Mesendoderm (in vitro differentiated cells): ENCODE measurements around the gene NUBPL. TPM values are rescaled to one million over a fixed set of nuclear protein-coding genes. Genes with fewer than 3 reads are reported as not detected.

ENCODE experiments used
- DNase-seq: peaks from one replicate; pipeline ENCODE4 v3.0.0; 2013
- H2AK5ac ChIP-seq: 2 replicates; pipeline ENCODE4 v1.6.1; 2013; ENCODE audit warnings: low read length, inconsistent platforms
- H2BK120ac ChIP-seq: 2 replicates; pipeline ENCODE4 v1.6.1; 2013; ENCODE audit warnings: low read depth, mild to moderate bottlenecking, low read length, moderate library complexity, mixed read lengths
- H2BK15ac ChIP-seq: replicated peaks from 2 replicates; pipeline ENCODE4 v1.6.1; 2013; ENCODE audit warnings: low read depth, mild to moderate bottlenecking, moderate library complexity
- H2BK5ac ChIP-seq: 2 replicates; pipeline ENCODE4 v1.6.1; 2013; ENCODE audit warnings: low read length, inconsistent platforms
- H3K18ac ChIP-seq: 2 replicates; pipeline ENCODE4 v1.6.1; 2013; ENCODE audit warnings: mild to moderate bottlenecking, low read length, mixed read lengths
- H3K23ac ChIP-seq: one replicate; pipeline ENCODE4 v1.6.1; 2013; ENCODE audit warnings: low read length
- H3K27ac ChIP-seq: 2 replicates; pipeline ENCODE4 v1.5.1; 2013; ENCODE audit warnings: low read depth, mild to moderate bottlenecking, inconsistent platforms, low read length, moderate library complexity
- H3K27me3 ChIP-seq: 2 replicates; pipeline ENCODE4 v1.6.1; 2013; ENCODE audit warnings: low read length, control low read depth, mild to moderate bottlenecking, inconsistent platforms; ENCODE audit not compliant: insufficient read depth, poor library complexity
- H3K36me3 ChIP-seq: 2 replicates; pipeline ENCODE4 v1.6.1; 2013; ENCODE audit warnings: low read length, inconsistent platforms; ENCODE audit not compliant: control insufficient read depth, insufficient read depth
- H3K4ac ChIP-seq: one replicate; pipeline ENCODE4 v1.6.1; 2013; ENCODE audit warnings: low read depth, mild to moderate bottlenecking, low read length, moderate library complexity
- H3K4me1 ChIP-seq: 2 replicates; pipeline ENCODE4 v1.6.1; 2013; ENCODE audit warnings: low read depth, low read length, inconsistent platforms; ENCODE audit not compliant: control insufficient read depth
- H3K4me2 ChIP-seq: 2 replicates; pipeline ENCODE4 v1.6.1; 2013; ENCODE audit warnings: low read length
- H3K4me3 ChIP-seq: 2 replicates; pipeline ENCODE4 v1.5.1; 2013; ENCODE audit warnings: mild to moderate bottlenecking, low read length
- H3K56ac ChIP-seq: one replicate; pipeline ENCODE4 v1.6.1; 2013; ENCODE audit warnings: low read length
- H3K79me1 ChIP-seq: 2 replicates; pipeline ENCODE4 v1.6.1; 2013; ENCODE audit warnings: low read length, inconsistent platforms
- H3K79me2 ChIP-seq: 2 replicates; pipeline ENCODE4 v1.6.1; 2013; ENCODE audit warnings: mild to moderate bottlenecking, low read length; ENCODE audit not compliant: control insufficient read depth, insufficient read depth
- H3K9ac ChIP-seq: 2 replicates; pipeline ENCODE4 v1.6.1; 2013; ENCODE audit warnings: low read length, inconsistent platforms
- H4K5ac ChIP-seq: one replicate; pipeline ENCODE4 v1.6.1; 2013; ENCODE audit warnings: low read length
- H4K8ac ChIP-seq: one replicate; pipeline ENCODE4 v1.6.1; 2013; ENCODE audit warnings: low read depth, mild to moderate bottlenecking, control low read depth, low read length, moderate library complexity
- WGBS: extraction: QIAGEN DNeasy Blood & Tissue Kit; methylation state at CpG from one replicate; pipeline ENCODE4 v1.1.7; 2013; ENCODE audit warnings: low lambda C conversion rate, missing lambda C conversion rate; ENCODE audit not compliant: insufficient coverage; ENCODE audit errors: extremely low coverage; 5-methylcytosine and 5-hydroxymethylcytosine counted together
- small RNA-seq: library from polyadenylated mRNA; stranded (forward); fragments of <200 nt; extraction: miRNeasy Mini kit (QIAGEN cat#:217004); gene quantifications from one replicate; pipeline ENCODE3, GENCODE V24; 2013; ENCODE audit not compliant: insufficient read depth

Gene NUBPL

DNA sequence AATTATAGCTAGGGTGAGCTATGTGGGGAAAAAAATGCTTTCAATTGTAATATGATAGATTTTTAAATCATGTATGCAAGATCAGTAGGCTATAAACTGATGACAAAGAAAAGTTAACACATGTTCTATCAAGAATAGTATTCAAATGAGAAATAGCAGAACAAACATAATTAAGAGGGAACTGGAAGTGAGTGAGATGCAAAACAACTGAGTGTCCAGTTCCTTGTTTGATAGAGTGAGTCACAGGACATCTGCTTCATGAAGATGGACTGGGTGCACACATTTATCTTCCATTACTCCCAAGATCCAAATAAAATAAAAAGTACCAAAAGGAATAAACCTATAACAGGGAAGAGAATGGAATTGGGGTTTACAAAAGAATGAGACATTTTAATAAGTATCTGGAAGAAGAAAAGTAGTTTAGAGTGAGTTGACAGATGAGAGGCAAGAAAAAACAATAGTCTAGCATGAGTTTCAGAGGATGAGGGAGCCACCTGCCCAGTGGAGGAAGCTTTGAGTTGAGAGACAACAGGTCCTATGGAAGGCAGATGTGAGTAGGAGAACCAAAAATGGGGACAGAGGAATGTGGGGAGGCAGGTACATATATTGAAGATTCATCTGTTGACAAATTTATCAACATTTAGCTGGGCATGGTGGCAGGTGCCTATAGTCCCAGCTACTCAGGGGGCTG is 337.8 kb downstream of the NUBPL start:
- Histone ChIP-seq H3K18ac (no peak overlapping the region), H2BK5ac (no peak overlapping the region), H3K9ac (no peak overlapping the region), H3K27me3 (no peaks in the 10 kb centered on the region), H3K4me2 (no peak overlapping the region), H3K56ac (no peak overlapping the region), H2BK120ac (no peak overlapping the region), H3K79me2 (no peaks in the 10 kb centered on the region), H3K79me1 (no peaks in the 10 kb centered on the region), H3K36me3 (no peaks in the 10 kb centered on the region), H2AK5ac (no peak overlapping the region), H4K8ac (no peak overlapping the region), H4K5ac (no peak overlapping the region), H3K4me3 (no peak overlapping the region), H3K23ac (no peak overlapping the region), H3K27ac (no peak overlapping the region), H3K4me1 (no peaks in the 10 kb centered on the region), H2BK15ac (no peak overlapping the region), H3K4ac (no peak overlapping the region)
- DNase-seq, result no peak

DNA sequence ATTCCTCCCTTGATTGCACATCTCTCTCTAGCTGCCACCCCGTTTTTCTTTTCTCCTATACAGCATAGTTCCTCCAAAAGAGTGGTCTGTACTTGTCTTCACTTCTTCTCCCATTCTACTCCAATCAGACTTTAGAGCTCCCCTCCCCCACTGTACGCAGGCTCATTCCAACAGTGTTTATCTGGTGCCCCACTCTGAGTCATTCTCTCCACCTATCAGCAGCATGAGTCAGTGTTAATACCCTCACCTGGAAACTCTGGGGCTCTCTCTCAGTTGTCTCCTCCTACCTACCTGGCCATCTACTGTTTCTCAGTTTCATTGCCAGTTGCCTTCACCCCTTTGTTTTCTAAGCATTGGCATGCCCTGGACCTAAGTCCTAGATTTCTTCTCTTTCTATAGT is 340.8 kb downstream of the NUBPL start:
- no peak overlapping the region for H3K9ac ChIP-seq
- DNase-seq, result peak; percentile 70
- no peaks in the 10 kb centered on the region for H3K36me3 ChIP-seq
- H3K27me3 ChIP-seq, result no peaks in the 10 kb centered on the region
- H3K4me2 ChIP-seq, result no peak overlapping the region
- H3K4ac ChIP-seq, result no peak overlapping the region
- no peak overlapping the region for H2AK5ac ChIP-seq
- no CpG with 5 or more reads among the region's 2 CpGs for WGBS
- no peak overlapping the region for H4K8ac ChIP-seq
- no peak overlapping the region for H4K5ac ChIP-seq
- no peak overlapping the region for H2BK120ac ChIP-seq
- H3K4me3 ChIP-seq, result no peak overlapping the region
- H3K79me2 ChIP-seq, result no peaks in the 10 kb centered on the region
- H3K4me1 ChIP-seq, result no peaks in the 10 kb centered on the region
- no peaks in the 10 kb centered on the region for H3K79me1 ChIP-seq
- H3K27ac ChIP-seq, result no peak overlapping the region
- H3K23ac ChIP-seq, result no peak overlapping the region
- no peak overlapping the region for H2BK15ac ChIP-seq
- no peak overlapping the region for H3K18ac ChIP-seq
- H2BK5ac ChIP-seq, result no peak overlapping the region
- no peak overlapping the region for H3K56ac ChIP-seq

GRCh38 chr14:31902945-31903646 is 341.9 kb downstream of the NUBPL start:
- H3K4me3 ChIP-seq, result no peak overlapping the region

DNA sequence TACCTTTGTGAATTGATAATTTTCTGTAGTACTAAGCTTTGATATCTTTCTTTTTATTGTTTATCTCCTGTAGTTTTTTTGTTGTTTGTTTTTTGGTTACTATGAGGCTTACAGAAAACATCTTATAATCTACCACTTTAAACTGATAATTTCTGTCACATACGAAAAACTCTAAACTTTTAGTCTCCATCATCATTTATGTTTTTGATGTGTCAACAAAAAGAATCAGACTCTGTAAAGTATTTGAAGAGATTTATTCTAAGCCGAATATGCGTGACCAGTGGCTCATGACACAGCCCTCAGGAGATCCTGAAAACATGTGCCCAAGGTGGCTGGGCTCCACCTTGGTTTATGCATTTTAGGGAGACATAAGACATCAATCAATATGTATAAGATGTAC is 348.8 kb downstream of the NUBPL start:
- Histone ChIP-seq H2BK5ac (no peak overlapping the region), H3K79me1 (no peaks in the 10 kb centered on the region), H3K4me2 (no peak overlapping the region), H3K4ac (no peak overlapping the region), H3K18ac (no peak overlapping the region), H2BK15ac (no peak overlapping the region), H3K79me2 (no peaks in the 10 kb centered on the region), H2AK5ac (no peak overlapping the region), H3K56ac (no peak overlapping the region), H3K4me3 (no peak overlapping the region), H4K5ac (no peak overlapping the region), H3K27me3 (no peaks in the 10 kb centered on the region), H3K27ac (no peak overlapping the region), H3K4me1 (no peaks in the 10 kb centered on the region), H3K9ac (no peak overlapping the region), H2BK120ac (no peak overlapping the region), H3K23ac (no peak overlapping the region), H3K36me3 (no peaks in the 10 kb centered on the region), H4K8ac (no peak overlapping the region)
- DNase-seq, result no peak
- no CpG with 5 or more reads among the region's 3 CpGs for WGBS

More at GRCh38 chr14:31902945-31903646, 341.9 kb downstream of the NUBPL start:
- H3K27me3 ChIP-seq, result no peaks in the 10 kb centered on the region
- H3K79me1 ChIP-seq, result no peaks in the 10 kb centered on the region
- no peak overlapping the region for H2BK5ac ChIP-seq
- no CpG with 5 or more reads among the region's 6 CpGs for WGBS
- no peak for DNase-seq
- no peak overlapping the region for H3K27ac ChIP-seq
- no peak overlapping the region for H3K4ac ChIP-seq
- H3K79me2 ChIP-seq, result no peaks in the 10 kb centered on the region
- no peak overlapping the region for H3K4me2 ChIP-seq
- no peak overlapping the region for H2AK5ac ChIP-seq
- no peak overlapping the region for H3K9ac ChIP-seq
- no peak overlapping the region for H2BK120ac ChIP-seq
- H2BK15ac ChIP-seq, result no peak overlapping the region
- H4K5ac ChIP-seq, result no peak overlapping the region
- no peak overlapping the region for H3K18ac ChIP-seq
- no peaks in the 10 kb centered on the region for H3K4me1 ChIP-seq
- H3K36me3 ChIP-seq, result no peaks in the 10 kb centered on the region
- H3K56ac ChIP-seq, result no peak overlapping the region
- H4K8ac ChIP-seq, result no peak overlapping the region
- no peak overlapping the region for H3K23ac ChIP-seq

Small RNAs within 50 kb of the gene (small RNA-seq; reads per million reads assigned to genes)
- not detected for gene RNU6-455P
- gene RNU6-602P, result not detected
